ENCODE measurements around the gene ESPNL.
A peak's percentile ranks its signal among the peaks of the same experiment; 100 is the strongest.

Gene ESPNL

DNA sequence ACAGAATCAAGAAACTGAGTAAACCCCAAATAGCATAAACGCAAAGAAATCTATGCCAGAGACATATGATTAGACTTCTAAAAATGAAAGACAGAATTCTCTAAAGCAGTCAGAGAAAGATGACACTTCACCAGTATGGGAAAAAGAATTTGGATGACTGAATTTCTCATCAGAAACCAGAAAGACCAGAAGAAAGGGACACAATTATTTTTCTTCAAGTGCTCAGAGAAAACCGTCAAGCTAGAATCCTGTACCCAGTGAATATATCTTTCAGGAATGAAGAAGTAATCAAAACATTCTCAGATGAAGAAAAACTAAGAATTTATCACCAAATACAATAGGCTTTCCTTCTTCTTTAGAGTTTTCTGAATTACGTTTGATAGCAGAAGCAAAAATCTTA lies 14.2 kb upstream of the ESPNL start:
- Histone ChIP-seq H3K36me3 (ENCODE audit: control insufficient read depth, low read length) (peaks cover 50% of the 10 kb centered on the region), H3K4me3 (ENCODE audit: low read length) (no peak overlapping the region), H4K20me1 (ENCODE audit: control insufficient read depth, insufficient read depth, low read depth, low read length) (no peaks in the 10 kb centered on the region), H3K27ac (ENCODE audit: low read depth, low read length) (no peak overlapping the region), H3K79me2 (ENCODE audit: control insufficient read depth, low read length) (no peaks in the 10 kb centered on the region), H3K9me3 (ENCODE audit: control insufficient read depth, insufficient read depth, low read length) (no peaks in the 10 kb centered on the region), H3K4me2 (ENCODE audit: low read length) (no peak overlapping the region), H3K4me1 (ENCODE audit: control insufficient read depth, low read length) (peaks cover 13% of the 10 kb centered on the region), H3F3A (ENCODE audit: control insufficient read depth, insufficient read depth) (peaks cover 7% of the 10 kb centered on the region; the same call in 1 of the 2 replicates), H3K27me3 (ENCODE audit: control insufficient read depth, low read length) (no peaks in the 10 kb centered on the region), H3K9me2 (replicated peaks; ENCODE audit: control insufficient read depth, low read length) (no peaks in the 10 kb centered on the region)
- TF ChIP-seq EZH2phosphoT487 (IDR thresholded peaks at IDR 0.05; ENCODE audit: borderline replicate concordance, low read length), result no peak
- TF ChIP-seq, protein P1, sequence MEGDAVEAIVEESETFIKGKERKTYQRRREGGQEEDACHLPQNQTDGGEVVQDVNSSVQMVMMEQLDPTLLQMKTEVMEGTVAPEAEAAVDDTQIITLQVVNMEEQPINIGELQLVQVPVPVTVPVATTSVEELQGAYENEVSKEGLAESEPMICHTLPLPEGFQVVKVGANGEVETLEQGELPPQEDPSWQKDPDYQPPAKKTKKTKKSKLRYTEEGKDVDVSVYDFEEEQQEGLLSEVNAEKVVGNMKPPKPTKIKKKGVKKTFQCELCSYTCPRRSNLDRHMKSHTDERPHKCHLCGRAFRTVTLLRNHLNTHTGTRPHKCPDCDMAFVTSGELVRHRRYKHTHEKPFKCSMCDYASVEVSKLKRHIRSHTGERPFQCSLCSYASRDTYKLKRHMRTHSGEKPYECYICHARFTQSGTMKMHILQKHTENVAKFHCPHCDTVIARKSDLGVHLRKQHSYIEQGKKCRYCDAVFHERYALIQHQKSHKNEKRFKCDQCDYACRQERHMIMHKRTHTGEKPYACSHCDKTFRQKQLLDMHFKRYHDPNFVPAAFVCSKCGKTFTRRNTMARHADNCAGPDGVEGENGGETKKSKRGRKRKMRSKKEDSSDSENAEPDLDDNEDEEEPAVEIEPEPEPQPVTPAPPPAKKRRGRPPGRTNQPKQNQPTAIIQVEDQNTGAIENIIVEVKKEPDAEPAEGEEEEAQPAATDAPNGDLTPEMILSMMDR (IDR thresholded peaks at IDR 0.05; ENCODE audit: low read depth, low read length, poor library complexity, severe bottlenecking), result no peak

DNA sequence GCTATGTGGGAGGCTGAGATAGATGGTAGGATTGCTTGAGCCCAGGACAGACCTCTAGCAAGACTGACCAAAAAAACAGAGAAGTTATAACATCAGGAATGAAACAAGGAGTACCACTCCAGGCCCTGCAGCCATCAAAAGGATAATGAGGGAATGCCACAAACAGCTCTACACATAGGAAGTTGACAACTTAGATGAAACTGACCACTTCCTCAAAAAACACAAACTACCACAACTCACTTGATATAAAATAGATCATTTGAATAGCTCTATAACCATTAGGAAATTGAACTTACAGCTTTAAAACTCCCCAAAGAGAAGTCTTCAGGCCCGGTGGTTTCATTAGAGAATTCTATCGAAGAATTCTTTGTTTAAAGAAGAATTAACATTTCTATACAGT lies 12.9 kb upstream of the ESPNL start:
- H3K79me2 ChIP-seq (ENCODE audit: control insufficient read depth, low read length), result no peaks in the 10 kb centered on the region
- H3K9me2 ChIP-seq (replicated peaks; ENCODE audit: control insufficient read depth, low read length), result no peaks in the 10 kb centered on the region
- peaks cover 38% of the 10 kb centered on the region for H3K36me3 ChIP-seq (ENCODE audit: control insufficient read depth, low read length)
- no peaks in the 10 kb centered on the region for H3K27me3 ChIP-seq (ENCODE audit: control insufficient read depth, low read length)
- no peak overlapping the region for H3K4me3 ChIP-seq (ENCODE audit: low read length)
- H3F3A ChIP-seq (ENCODE audit: control insufficient read depth, insufficient read depth), result peaks cover 7% of the 10 kb centered on the region; the same call in 1 of the 2 replicates
- no peak for TF ChIP-seq EZH2phosphoT487 (IDR thresholded peaks at IDR 0.05; ENCODE audit: borderline replicate concordance, low read length)
- TF ChIP-seq, protein P1 (IDR thresholded peaks at IDR 0.05; ENCODE audit: low read depth, low read length, poor library complexity, severe bottlenecking), result no peak
- H3K27ac ChIP-seq (ENCODE audit: low read depth, low read length), result peak overlapping the region; percentile 2; the same call in 1 of the 2 replicates
- no peaks in the 10 kb centered on the region for H4K20me1 ChIP-seq (ENCODE audit: control insufficient read depth, insufficient read depth, low read depth, low read length)
- H3K9me3 ChIP-seq (ENCODE audit: control insufficient read depth, insufficient read depth, low read length), result no peaks in the 10 kb centered on the region
- peaks cover 13% of the 10 kb centered on the region for H3K4me1 ChIP-seq (ENCODE audit: control insufficient read depth, low read length)
- H3K4me2 ChIP-seq (ENCODE audit: low read length), result peak overlapping the region; percentile 42

DNA sequence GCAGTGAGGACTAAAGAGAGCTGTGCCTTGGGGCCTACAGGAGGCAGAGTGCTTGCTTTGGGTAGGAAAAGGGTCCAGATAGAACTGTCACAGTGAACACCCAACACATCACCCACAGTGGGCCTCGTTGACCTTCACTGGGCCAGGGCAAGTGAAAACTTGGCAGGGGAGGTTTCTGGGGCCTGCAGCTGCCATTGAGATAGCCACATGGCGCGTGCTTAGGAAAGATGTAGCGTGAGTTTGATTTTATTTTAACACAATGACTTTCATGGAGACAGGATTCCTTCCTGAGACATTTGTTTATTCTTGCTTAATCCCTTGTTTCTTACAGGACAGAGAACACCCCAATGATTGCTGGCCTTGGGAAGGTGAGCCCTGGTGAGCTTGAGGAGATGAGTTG lies 9.3 kb upstream of the ESPNL start:
- H3K27ac ChIP-seq (ENCODE audit: low read depth, low read length), result no peak overlapping the region
- TF ChIP-seq EZH2phosphoT487 (IDR thresholded peaks at IDR 0.05; ENCODE audit: borderline replicate concordance, low read length), result no peak
- TF ChIP-seq, protein P1 (IDR thresholded peaks at IDR 0.05; ENCODE audit: low read depth, low read length, poor library complexity, severe bottlenecking), result no peak
- no peak overlapping the region for H3K4me2 ChIP-seq (ENCODE audit: low read length)

More for the DNA sequence above, 9.3 kb upstream of the ESPNL start:
- H3K4me3 ChIP-seq (ENCODE audit: low read length), result no peak overlapping the region
- no peaks in the 10 kb centered on the region for H3K79me2 ChIP-seq (ENCODE audit: control insufficient read depth, low read length)
- no peaks in the 10 kb centered on the region for H3K9me2 ChIP-seq (replicated peaks; ENCODE audit: control insufficient read depth, low read length)
- H3K4me1 ChIP-seq (ENCODE audit: control insufficient read depth, low read length), result peaks cover 13% of the 10 kb centered on the region
- H4K20me1 ChIP-seq (ENCODE audit: control insufficient read depth, insufficient read depth, low read depth, low read length), result no peaks in the 10 kb centered on the region
- peaks cover 3% of the 10 kb centered on the region; the same call in 1 of the 2 replicates for H3F3A ChIP-seq (ENCODE audit: control insufficient read depth, insufficient read depth)
- peaks cover 16% of the 10 kb centered on the region for H3K36me3 ChIP-seq (ENCODE audit: control insufficient read depth, low read length)
- H3K27me3 ChIP-seq (ENCODE audit: control insufficient read depth, low read length), result no peaks in the 10 kb centered on the region
- no peaks in the 10 kb centered on the region for H3K9me3 ChIP-seq (ENCODE audit: control insufficient read depth, insufficient read depth, low read length)

Data from DOHH2 (cell line).